HL-60/S4 treated with phorbol 12-myristate 13-acetate at 8.2 ng/mL for 4 days and 3 days (cell line): ENCODE measurements around the gene MC1R.

Source experiments
- in situ Hi-C: fragments of 300-500 bp; cut with MboI; formaldehyde crosslinking; loops from 2 replicates; pipeline ENCODE4 v1.15.0; 2022; ENCODE audit warnings: low sequenced_read_pairs

Gene MC1R

GRCh38 chr16:89895482-89896250 lies 23.0 kb upstream of the MC1R start:
- in situ Hi-C loops, result no loop called here

- in situ Hi-C loops, result no loop called here
Observed at GRCh38 chr16:89897204-89897603, 21.5 kb upstream of the MC1R start.

GRCh38 chr16:89898201-89898967 lies 20.3 kb upstream of the MC1R start:
- in situ Hi-C loops, result no loop called here

GRCh38 chr16:89899879-89900481 lies 18.7 kb upstream of the MC1R start:
- in situ Hi-C loops, result no loop called here

GRCh38 chr16:89900885-89901284 lies 17.8 kb upstream of the MC1R start:
- in situ Hi-C loops, result no loop called here

- in situ Hi-C loops, result no loop called here
Observed at GRCh38 chr16:89902980-89903379, 15.7 kb upstream of the MC1R start.

- in situ Hi-C loops, result no loop called here
Observed at GRCh38 chr16:89903908-89904515, 14.7 kb upstream of the MC1R start.

GRCh38 chr16:89904606-89905510 lies 13.8 kb upstream of the MC1R start:
- in situ Hi-C loops, result no loop called here

GRCh38 chr16:89905511-89906139 lies 13.0 kb upstream of the MC1R start:
- in situ Hi-C loops, result no loop called here

- in situ Hi-C loops, result no loop called here
Observed at GRCh38 chr16:89906140-89907025, 12.3 kb upstream of the MC1R start.

GRCh38 chr16:89907055-89907814 lies 11.4 kb upstream of the MC1R start:
- in situ Hi-C loops, result no loop called here

- in situ Hi-C loops, result no loop called here
Observed at GRCh38 chr16:89908236-89908635, 10.4 kb upstream of the MC1R start.

GRCh38 chr16:89909777-89910716 lies 8.6 kb upstream of the MC1R start:
- in situ Hi-C loops, result no loop called here

- in situ Hi-C loops, result no loop called here
Observed at GRCh38 chr16:89910717-89911354, 7.8 kb upstream of the MC1R start.

GRCh38 chr16:89911375-89911774 lies 7.3 kb upstream of the MC1R start:
- in situ Hi-C loops, result no loop called here

- in situ Hi-C loops, result no loop called here
Observed at GRCh38 chr16:89912143-89912542, 6.5 kb upstream of the MC1R start.

- in situ Hi-C loops, result no loop called here
Observed at GRCh38 chr16:89912627-89913026, 6.0 kb upstream of the MC1R start.
